ENCODE measurements around the gene SYT2. TPM values are rescaled to one million over a fixed set of nuclear protein-coding genes. Genes with fewer than 3 reads are reported as not detected.
A peak's percentile ranks its signal among the peaks of the same experiment; 100 is the strongest.

The SYT2 gene
- total and polyA plus RNA-seq, 9 of the 15 experiments (the other 6 are each of a cell fraction or from before 2014, with no cell fraction given): not detected

DNA sequence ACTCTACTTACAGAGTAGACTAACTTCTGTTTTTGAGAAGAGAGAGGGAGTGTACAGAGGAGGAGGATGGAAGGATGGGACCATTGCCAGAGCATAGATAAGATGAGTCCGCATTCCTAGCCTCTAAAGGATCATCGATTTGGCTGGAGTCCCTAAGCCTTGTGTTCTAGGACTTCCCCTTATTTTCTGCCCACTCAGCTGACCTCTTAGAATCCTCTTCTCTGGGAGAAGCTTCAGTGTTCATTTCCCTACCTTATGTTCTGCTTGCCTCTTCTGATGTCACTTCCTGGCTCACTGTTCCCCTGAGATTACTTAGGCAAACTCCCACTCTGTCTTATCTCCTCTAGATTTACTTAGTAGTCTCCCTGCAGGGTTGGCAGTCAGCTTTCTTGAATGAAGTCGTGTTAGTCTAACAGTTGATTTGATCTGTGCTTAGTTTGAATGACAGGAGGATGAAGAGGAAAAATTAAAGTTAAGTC, 156.7 kb downstream of the SYT2 start (continued):
- TF ChIP-seq, protein P1, sequence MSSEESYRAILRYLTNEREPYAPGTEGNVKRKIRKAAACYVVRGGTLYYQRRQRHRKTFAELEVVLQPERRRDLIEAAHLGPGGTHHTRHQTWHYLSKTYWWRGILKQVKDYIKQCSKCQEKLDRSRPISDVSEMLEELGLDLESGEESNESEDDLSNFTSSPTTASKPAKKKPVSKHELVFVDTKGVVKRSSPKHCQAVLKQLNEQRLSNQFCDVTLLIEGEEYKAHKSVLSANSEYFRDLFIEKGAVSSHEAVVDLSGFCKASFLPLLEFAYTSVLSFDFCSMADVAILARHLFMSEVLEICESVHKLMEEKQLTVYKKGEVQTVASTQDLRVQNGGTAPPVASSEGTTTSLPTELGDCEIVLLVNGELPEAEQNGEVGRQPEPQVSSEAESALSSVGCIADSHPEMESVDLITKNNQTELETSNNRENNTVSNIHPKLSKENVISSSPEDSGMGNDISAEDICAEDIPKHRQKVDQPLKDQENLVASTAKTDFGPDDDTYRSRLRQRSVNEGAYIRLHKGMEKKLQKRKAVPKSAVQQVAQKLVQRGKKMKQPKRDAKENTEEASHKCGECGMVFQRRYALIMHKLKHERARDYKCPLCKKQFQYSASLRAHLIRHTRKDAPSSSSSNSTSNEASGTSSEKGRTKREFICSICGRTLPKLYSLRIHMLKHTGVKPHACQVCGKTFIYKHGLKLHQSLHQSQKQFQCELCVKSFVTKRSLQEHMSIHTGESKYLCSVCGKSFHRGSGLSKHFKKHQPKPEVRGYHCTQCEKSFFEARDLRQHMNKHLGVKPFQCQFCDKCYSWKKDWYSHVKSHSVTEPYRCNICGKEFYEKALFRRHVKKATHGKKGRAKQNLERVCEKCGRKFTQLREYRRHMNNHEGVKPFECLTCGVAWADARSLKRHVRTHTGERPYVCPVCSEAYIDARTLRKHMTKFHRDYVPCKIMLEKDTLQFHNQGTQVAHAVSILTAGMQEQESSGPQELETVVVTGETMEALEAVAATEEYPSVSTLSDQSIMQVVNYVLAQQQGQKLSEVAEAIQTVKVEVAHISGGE (CRISPR knock-in tag; IDR thresholded peaks at IDR 0.05): peak in 1 of 3 experiments; percentile 63; a peak in 1 of 6 replicates
- TF ChIP-seq SIN3A (IDR thresholded peaks at IDR 0.05; ENCODE audit: borderline replicate concordance in 2 of 2, control insufficient read depth in 1 of 2, low read depth in 2 of 2, low read length in 2 of 2): no peak
- TF ChIP-seq, protein P2, sequence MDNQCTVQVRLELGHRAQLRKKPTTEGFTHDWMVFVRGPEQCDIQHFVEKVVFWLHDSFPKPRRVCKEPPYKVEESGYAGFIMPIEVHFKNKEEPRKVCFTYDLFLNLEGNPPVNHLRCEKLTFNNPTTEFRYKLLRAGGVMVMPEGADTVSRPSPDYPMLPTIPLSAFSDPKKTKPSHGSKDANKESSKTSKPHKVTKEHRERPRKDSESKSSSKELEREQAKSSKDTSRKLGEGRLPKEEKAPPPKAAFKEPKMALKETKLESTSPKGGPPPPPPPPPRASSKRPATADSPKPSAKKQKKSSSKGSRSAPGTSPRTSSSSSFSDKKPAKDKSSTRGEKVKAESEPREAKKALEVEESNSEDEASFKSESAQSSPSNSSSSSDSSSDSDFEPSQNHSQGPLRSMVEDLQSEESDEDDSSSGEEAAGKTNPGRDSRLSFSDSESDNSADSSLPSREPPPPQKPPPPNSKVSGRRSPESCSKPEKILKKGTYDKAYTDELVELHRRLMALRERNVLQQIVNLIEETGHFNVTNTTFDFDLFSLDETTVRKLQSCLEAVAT (IDR thresholded peaks at IDR 0.05): peak in 1 of 2 experiments; percentile 89; a peak in 2 of 4 replicates
- no peak for TF ChIP-seq ZFPM2 (CRISPR knock-in tag; IDR thresholded peaks at IDR 0.05)
- peak; percentile 90 for TF ChIP-seq SMARCC2 (IDR thresholded peaks at IDR 0.05; ENCODE audit: low read depth)
- no peak for TF ChIP-seq BDP1 (IDR thresholded peaks at IDR 0.05; ENCODE audit: insufficient read depth, insufficient read length)
- no peak for TF ChIP-seq EWSR1 (IDR thresholded peaks at IDR 0.05; ENCODE audit: borderline replicate concordance, low read depth, partially characterized antibody)
- TF ChIP-seq, protein P3, sequence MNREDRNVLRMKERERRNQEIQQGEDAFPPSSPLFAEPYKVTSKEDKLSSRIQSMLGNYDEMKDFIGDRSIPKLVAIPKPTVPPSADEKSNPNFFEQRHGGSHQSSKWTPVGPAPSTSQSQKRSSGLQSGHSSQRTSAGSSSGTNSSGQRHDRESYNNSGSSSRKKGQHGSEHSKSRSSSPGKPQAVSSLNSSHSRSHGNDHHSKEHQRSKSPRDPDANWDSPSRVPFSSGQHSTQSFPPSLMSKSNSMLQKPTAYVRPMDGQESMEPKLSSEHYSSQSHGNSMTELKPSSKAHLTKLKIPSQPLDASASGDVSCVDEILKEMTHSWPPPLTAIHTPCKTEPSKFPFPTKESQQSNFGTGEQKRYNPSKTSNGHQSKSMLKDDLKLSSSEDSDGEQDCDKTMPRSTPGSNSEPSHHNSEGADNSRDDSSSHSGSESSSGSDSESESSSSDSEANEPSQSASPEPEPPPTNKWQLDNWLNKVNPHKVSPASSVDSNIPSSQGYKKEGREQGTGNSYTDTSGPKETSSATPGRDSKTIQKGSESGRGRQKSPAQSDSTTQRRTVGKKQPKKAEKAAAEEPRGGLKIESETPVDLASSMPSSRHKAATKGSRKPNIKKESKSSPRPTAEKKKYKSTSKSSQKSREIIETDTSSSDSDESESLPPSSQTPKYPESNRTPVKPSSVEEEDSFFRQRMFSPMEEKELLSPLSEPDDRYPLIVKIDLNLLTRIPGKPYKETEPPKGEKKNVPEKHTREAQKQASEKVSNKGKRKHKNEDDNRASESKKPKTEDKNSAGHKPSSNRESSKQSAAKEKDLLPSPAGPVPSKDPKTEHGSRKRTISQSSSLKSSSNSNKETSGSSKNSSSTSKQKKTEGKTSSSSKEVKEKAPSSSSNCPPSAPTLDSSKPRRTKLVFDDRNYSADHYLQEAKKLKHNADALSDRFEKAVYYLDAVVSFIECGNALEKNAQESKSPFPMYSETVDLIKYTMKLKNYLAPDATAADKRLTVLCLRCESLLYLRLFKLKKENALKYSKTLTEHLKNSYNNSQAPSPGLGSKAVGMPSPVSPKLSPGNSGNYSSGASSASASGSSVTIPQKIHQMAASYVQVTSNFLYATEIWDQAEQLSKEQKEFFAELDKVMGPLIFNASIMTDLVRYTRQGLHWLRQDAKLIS (CRISPR knock-in tag; IDR thresholded peaks at IDR 0.05): no peak
- no peak for TF ChIP-seq ZBTB34 (CRISPR knock-in tag; IDR thresholded peaks at IDR 0.05)
- no peak for TF ChIP-seq ZNF76 (CRISPR knock-in tag; IDR thresholded peaks at IDR 0.05; ENCODE audit: borderline replicate concordance)
- no peak for TF ChIP-seq SMAD1 (IDR thresholded peaks at IDR 0.05; ENCODE audit: low read depth, low read length, partially characterized antibody)
- TF ChIP-seq HMGXB4 (CRISPR knock-in tag; IDR thresholded peaks at IDR 0.05): no peak
- peak; percentile 85 to 93 for TF ChIP-seq ARNT (IDR thresholded peaks at IDR 0.05)
- TF ChIP-seq MTA3 (IDR thresholded peaks at IDR 0.05; ENCODE audit: borderline replicate concordance): peak; percentile 81; the same call in 1 of the 2 replicates
